HFF-Myc (cell line): ENCODE data around the gene IRGC.
"Not testable (repeated sequence)": the region's sequence is repeated elsewhere in the genome, so short reads cannot be mapped to it uniquely, and the experiment has no call there.

Source experiments
- DNase-seq: peaks from one replicate; pipeline ENCODE4 v3.0.0-alpha.2; 2011; ENCODE audit warnings: low read depth; ENCODE audit errors: extremely low read depth
- H3K4me3 ChIP-seq: replicated peaks from 2 replicates; pipeline ENCODE4 v1.5.1; 2011; ENCODE audit warnings: low read depth, mild to moderate bottlenecking, control low read depth, low read length
- TF ChIP-seq, protein P1 (sequence below): IDR thresholded peaks from 2 replicates; pipeline ENCODE4 v1.5.1; 2012; ENCODE audit warnings: mild to moderate bottlenecking, low read depth, low read length, control low read depth; ENCODE audit errors: missing control alignments

IRGC gene

DNA sequence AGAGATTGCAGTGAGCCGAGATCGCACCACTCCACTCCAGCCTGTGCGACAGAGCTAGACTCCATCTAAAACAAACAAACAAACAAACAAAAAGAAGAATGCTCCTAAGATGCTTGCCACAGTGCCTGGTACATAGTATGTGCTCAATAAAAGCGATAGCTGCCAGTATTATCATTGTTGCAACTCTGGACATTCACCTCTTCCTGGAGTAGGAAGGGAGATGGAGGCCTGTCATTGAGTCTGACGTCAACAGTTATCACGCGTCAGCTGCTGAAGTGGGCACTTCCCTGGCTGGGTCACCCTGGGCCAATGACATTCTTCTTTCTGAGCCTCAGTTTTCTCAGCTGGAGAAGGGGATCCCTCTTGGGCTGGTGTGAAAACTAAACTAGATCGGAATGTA is 41.7 kb upstream of the IRGC start:
- no peak for DNase-seq
- TF ChIP-seq, protein P1, sequence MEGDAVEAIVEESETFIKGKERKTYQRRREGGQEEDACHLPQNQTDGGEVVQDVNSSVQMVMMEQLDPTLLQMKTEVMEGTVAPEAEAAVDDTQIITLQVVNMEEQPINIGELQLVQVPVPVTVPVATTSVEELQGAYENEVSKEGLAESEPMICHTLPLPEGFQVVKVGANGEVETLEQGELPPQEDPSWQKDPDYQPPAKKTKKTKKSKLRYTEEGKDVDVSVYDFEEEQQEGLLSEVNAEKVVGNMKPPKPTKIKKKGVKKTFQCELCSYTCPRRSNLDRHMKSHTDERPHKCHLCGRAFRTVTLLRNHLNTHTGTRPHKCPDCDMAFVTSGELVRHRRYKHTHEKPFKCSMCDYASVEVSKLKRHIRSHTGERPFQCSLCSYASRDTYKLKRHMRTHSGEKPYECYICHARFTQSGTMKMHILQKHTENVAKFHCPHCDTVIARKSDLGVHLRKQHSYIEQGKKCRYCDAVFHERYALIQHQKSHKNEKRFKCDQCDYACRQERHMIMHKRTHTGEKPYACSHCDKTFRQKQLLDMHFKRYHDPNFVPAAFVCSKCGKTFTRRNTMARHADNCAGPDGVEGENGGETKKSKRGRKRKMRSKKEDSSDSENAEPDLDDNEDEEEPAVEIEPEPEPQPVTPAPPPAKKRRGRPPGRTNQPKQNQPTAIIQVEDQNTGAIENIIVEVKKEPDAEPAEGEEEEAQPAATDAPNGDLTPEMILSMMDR, result no peak
- no peak overlapping the region for H3K4me3 ChIP-seq

DNA sequence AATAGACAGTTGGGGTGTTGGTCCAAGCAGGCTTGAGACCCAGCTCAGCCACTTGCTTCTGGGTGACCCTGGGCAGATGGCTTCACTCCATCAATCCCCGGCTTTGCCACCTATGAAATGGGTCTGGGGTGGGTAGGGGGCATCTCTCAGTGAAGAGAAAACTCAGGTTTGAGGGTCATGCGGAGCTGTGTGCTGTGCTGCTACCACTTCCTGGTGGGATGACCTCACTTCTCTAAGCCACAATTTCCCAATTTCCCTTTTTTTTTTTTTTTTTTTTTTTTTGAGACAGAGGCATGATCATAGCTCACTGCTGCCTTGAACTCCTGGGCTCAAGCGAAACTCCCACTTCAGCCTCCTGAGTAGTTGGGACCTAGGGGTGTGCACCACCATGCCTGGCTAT is 41.3 kb upstream of the IRGC start:
- no peak for DNase-seq
- TF ChIP-seq, protein P1, result no peak
- H3K4me3 ChIP-seq, result no peak overlapping the region

DNA sequence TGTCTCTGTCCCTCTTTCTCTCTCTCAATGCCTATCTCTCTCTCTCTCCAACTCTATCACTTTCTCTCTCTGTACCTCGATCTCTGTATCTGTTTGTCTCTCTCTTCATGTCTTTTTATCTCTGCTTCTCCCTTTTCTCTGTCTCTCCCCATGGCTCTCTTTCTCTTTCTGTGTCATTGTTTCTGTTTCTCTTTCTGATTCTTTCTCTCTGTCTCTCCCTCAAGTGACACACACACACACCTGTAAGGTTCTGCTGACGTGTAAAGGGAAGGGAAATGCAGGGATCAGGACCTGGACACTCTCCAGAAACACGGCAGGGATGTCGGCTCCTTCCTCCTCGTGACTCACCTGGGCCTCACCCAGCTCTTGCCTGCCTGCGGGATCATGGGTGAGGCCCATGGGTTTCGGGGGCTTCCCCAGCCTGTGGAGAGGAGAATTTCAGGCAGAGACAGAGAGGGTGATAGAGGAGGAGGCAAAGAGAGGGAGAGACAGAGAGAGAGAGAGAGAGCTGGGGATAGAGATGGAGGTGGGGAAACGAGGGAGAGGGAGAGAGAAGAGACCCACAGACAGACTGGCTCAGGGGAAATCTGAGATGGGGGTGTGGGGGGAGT is 40.5 kb upstream of the IRGC start:
- DNase-seq, result no peak
- TF ChIP-seq, protein P1, result no peak
- no peak overlapping the region for H3K4me3 ChIP-seq

DNA sequence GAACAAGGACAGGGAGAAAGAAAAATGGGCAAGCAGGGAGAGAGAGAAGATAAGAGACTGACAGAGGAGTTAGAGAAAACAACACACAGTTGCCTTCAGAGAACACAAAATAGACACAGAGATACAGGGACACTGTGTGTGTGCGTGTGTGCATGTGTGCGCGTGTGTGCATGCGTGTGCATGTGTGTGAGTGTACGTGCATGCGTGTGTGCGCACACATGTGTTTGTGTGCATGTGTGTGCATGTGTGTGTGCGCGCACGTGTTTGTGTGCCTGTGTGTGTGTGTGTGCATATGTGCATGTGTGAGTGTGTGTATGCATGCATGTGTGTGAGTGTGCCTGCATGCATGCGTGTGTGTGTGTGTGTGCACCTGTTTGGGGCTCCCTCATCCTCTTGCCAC is 40.0 kb upstream of the IRGC start:
- no peak overlapping the region for H3K4me3 ChIP-seq
- DNase-seq, result no peak
- TF ChIP-seq, protein P1, result no peak

DNA sequence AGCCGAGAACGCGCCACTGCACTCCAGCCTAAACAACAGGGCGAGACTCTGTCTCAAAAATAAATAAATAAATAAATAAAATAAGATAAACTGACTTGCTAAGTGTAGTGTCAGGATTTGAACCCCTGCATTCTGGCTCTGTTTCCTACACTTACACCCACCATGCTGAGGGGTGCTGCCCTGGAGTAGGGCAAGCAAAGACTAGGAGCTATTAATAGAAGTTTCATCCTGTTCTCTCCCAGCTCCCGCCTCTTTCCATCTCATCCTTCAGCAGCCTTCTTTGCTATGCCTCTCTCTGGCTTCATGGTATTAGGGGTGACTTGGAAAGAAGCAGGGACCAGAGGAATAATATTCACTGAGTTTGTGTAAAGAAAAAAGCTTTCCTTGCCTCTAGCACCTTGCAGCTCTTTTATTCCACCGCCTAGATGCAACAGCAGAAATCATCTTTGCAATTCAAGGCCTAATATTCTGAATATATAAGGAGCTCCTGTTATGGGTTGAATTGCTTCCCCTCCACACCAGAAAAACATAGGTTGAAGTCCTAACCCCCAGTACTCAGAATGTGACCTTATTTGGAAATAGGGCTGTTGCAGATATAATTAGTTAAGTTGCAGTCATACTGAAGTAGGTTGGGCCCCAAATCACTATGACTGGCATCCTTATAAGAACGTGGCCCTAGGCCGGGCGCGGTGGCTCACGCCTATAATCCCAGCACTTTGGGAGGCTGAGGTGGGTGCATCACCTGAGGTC is 37.2 kb upstream of the IRGC start:
- DNase-seq, result no peak
- no peak overlapping the region for H3K4me3 ChIP-seq

DNA sequence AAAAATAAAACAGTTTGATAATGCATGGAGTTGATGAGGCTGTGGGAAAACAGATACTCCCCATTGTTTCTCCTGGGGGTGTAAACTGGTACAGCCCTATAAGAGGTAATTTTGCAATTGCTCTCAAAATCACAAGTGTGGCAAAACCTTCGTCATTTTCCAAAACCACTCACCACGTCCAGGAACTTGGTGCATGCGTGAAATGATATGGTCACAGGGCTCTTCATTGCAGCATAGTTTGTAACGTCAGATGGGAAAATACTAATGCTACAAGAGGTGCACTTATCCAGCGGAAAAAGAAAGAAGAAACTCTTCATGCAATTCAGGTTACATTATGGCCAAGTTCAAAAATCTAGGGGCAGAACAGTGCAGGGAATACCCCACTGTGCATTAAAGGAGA is 34.1 kb upstream of the IRGC start:
- no peak overlapping the region for H3K4me3 ChIP-seq
- DNase-seq, result no peak
- TF ChIP-seq, protein P1, result no peak

More for the DNA sequence above, 37.2 kb upstream of the IRGC start:
- TF ChIP-seq, protein P1, result no peak

DNA sequence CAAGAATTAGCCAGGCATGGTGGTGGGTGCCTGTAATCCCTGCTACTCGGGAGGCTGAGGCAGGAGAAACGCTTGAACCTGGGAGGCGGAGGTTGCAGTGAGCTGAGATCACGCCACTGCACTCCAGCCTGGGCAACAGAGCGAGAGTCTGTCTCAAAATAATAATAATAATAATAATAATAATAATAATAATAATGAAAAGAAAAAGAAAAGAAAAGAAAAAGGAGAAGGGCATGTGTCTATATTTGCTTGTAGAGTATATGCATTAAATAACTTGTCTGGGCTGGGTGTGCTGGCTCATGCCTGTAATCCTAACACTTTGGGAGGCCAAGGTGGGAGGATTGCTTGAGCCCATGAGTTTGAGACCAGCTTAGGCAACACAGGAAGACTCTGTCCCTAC is 33.6 kb upstream of the IRGC start:
- DNase-seq, H3K4me3 ChIP-seq: not testable (repeated sequence)
